ENCODE data around the gene GINS1.

DNA sequence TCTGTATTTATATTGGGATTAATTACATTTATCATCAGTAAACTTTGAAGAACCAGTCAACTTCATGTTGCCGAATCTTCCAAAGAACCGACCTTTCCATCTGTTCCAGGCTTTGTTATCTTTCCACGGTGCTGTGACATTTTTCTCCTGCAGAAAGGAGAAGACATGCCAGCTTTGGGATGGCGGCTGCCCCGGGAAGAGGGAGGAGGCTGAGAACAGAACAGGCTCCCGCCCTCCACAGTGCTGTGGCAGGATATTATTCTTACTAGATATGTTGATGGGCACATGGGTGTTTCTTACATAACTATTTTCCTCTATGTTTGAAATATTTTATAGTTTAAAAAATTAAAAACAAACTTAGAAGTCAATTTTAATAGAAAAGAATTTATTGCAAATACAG lies 44.9 kb downstream of the GINS1 start:
- TF ChIP-seq, protein P1, sequence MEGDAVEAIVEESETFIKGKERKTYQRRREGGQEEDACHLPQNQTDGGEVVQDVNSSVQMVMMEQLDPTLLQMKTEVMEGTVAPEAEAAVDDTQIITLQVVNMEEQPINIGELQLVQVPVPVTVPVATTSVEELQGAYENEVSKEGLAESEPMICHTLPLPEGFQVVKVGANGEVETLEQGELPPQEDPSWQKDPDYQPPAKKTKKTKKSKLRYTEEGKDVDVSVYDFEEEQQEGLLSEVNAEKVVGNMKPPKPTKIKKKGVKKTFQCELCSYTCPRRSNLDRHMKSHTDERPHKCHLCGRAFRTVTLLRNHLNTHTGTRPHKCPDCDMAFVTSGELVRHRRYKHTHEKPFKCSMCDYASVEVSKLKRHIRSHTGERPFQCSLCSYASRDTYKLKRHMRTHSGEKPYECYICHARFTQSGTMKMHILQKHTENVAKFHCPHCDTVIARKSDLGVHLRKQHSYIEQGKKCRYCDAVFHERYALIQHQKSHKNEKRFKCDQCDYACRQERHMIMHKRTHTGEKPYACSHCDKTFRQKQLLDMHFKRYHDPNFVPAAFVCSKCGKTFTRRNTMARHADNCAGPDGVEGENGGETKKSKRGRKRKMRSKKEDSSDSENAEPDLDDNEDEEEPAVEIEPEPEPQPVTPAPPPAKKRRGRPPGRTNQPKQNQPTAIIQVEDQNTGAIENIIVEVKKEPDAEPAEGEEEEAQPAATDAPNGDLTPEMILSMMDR (IDR thresholded peaks at IDR 0.05), result no peak
- no peak for TF ChIP-seq ZFX (IDR thresholded peaks at IDR 0.05; ENCODE audit: borderline replicate concordance)

Measured in 22Rv1 (cell line).